HFF-Myc (cell line): ENCODE data around the gene GDPD5.

Experiments used
- DNase-seq: peaks from one replicate; pipeline ENCODE4 v3.0.0-alpha.2; 2011; ENCODE audit warnings: low read depth; ENCODE audit errors: extremely low read depth
- H3K4me3 ChIP-seq: replicated peaks from 2 replicates; pipeline ENCODE4 v1.5.1; 2011; ENCODE audit warnings: low read depth, mild to moderate bottlenecking, control low read depth, low read length
- CTCF ChIP-seq: IDR thresholded peaks from 2 replicates; pipeline ENCODE4 v1.5.1; 2012; ENCODE audit warnings: mild to moderate bottlenecking, low read depth, low read length, control low read depth; ENCODE audit errors: missing control alignments

Gene GDPD5

GRCh38 chr11:75535071-75535470 is 9.3 kb upstream of the GDPD5 start:
- no peak for TF ChIP-seq CTCF
- no peak for DNase-seq
- no peak overlapping the region for H3K4me3 ChIP-seq

- no peak for TF ChIP-seq CTCF
- no peak overlapping the region for H3K4me3 ChIP-seq
- no peak for DNase-seq
These were observed 8.7 kb upstream of the GDPD5 start for GRCh38 chr11:75534259-75535069.

- DNase-seq = no peak
- H3K4me3 ChIP-seq = no peak overlapping the region
- TF ChIP-seq CTCF = no peak
These were observed 8.1 kb upstream of the GDPD5 start for GRCh38 chr11:75533896-75534258.

- no peak overlapping the region for H3K4me3 ChIP-seq
- peak; percentile 86 for TF ChIP-seq CTCF
- no peak for DNase-seq
These were observed 6.7 kb upstream of the GDPD5 start for GRCh38 chr11:75532200-75533048.

GRCh38 chr11:75531325-75531724 is 5.6 kb upstream of the GDPD5 start:
- TF ChIP-seq CTCF = no peak
- no peak for DNase-seq
- H3K4me3 ChIP-seq = no peak overlapping the region

- no peak overlapping the region for H3K4me3 ChIP-seq
- no peak for TF ChIP-seq CTCF
- no peak for DNase-seq
These were observed 4.8 kb upstream of the GDPD5 start for GRCh38 chr11:75530577-75530976.
